ENCODE measurements around the gene MRPL34.
A peak's percentile ranks its signal among the peaks of the same experiment; 100 is the strongest.

The MRPL34 gene

GRCh38 chr19:17311455-17312188, 6.0 kb downstream of the MRPL34 start:
- no peak for DNase-seq

GRCh38 chr19:17312189-17313113, 6.8 kb downstream of the MRPL34 start:
- DNase-seq: no peak

GRCh38 chr19:17314007-17314593, 8.4 kb downstream of the MRPL34 start:
- no peak for DNase-seq

GRCh38 chr19:17318966-17319365, 13.3 kb downstream of the MRPL34 start:
- DNase-seq: no peak

- DNase-seq: no peak
Measured at GRCh38 chr19:17319473-17320238, 14.0 kb downstream of the MRPL34 start.

- DNase-seq: no peak
Measured at GRCh38 chr19:17320435-17320834, 14.8 kb downstream of the MRPL34 start.

GRCh38 chr19:17321655-17322489, 16.2 kb downstream of the MRPL34 start:
- no peak for DNase-seq

- no peak for DNase-seq
Measured at GRCh38 chr19:17322854-17323253, 17.2 kb downstream of the MRPL34 start.

- DNase-seq: no peak
Measured at GRCh38 chr19:17323300-17323963, 17.8 kb downstream of the MRPL34 start.

GRCh38 chr19:17323964-17324332, 18.3 kb downstream of the MRPL34 start:
- DNase-seq: no peak

- no peak for DNase-seq
Measured at GRCh38 chr19:17324357-17325114, 18.9 kb downstream of the MRPL34 start.

- no peak for DNase-seq
Measured at GRCh38 chr19:17325133-17325532, 19.5 kb downstream of the MRPL34 start.

- DNase-seq: no peak
Measured at GRCh38 chr19:17325881-17326594, 20.4 kb downstream of the MRPL34 start.

GRCh38 chr19:17326595-17326966, 20.9 kb downstream of the MRPL34 start:
- no peak for DNase-seq

GRCh38 chr19:17327068-17327653, 21.5 kb downstream of the MRPL34 start:
- no peak for DNase-seq

GRCh38 chr19:17327654-17328516, 22.2 kb downstream of the MRPL34 start:
- peak; percentile 68 for DNase-seq

- DNase-seq: peak; percentile 52
Measured at GRCh38 chr19:17328517-17329365, 23.1 kb downstream of the MRPL34 start.

All from retina (tissue), 1 donor.